ENCODE results near the gene RAD51B.

Gene RAD51B

GRCh38 chr14:68011406-68012028, 191.9 kb downstream of the RAD51B start:
- no peak for TF ChIP-seq CTCF (IDR thresholded peaks at IDR 0.05; ENCODE audit: borderline replicate concordance, insufficient read depth, low read depth, low read length)
- H3K4me3 ChIP-seq (ENCODE audit: low read depth, low read length), result no peak overlapping the region

- no peak for TF ChIP-seq CTCF (IDR thresholded peaks at IDR 0.05; ENCODE audit: borderline replicate concordance, insufficient read depth, low read depth, low read length)
- H3K4me3 ChIP-seq (ENCODE audit: low read depth, low read length), result no peak overlapping the region
Measured at GRCh38 chr14:68012871-68013270, 193.3 kb downstream of the RAD51B start.

- no peak for TF ChIP-seq CTCF (IDR thresholded peaks at IDR 0.05; ENCODE audit: borderline replicate concordance, insufficient read depth, low read depth, low read length)
- no peak overlapping the region for H3K4me3 ChIP-seq (ENCODE audit: low read depth, low read length)
Measured at GRCh38 chr14:68013326-68013725, 193.7 kb downstream of the RAD51B start.

GRCh38 chr14:68014771-68015170, 195.2 kb downstream of the RAD51B start:
- no peak for TF ChIP-seq CTCF (IDR thresholded peaks at IDR 0.05; ENCODE audit: borderline replicate concordance, insufficient read depth, low read depth, low read length)
- no peak overlapping the region for H3K4me3 ChIP-seq (ENCODE audit: low read depth, low read length)

- no peak for TF ChIP-seq CTCF (IDR thresholded peaks at IDR 0.05; ENCODE audit: borderline replicate concordance, insufficient read depth, low read depth, low read length)
- H3K4me3 ChIP-seq (ENCODE audit: low read depth, low read length), result no peak overlapping the region
Measured at GRCh38 chr14:68015356-68016254, 196.0 kb downstream of the RAD51B start.

- TF ChIP-seq CTCF (IDR thresholded peaks at IDR 0.05; ENCODE audit: borderline replicate concordance, insufficient read depth, low read depth, low read length), result no peak
- no peak overlapping the region for H3K4me3 ChIP-seq (ENCODE audit: low read depth, low read length)
Measured at GRCh38 chr14:68016255-68016914, 196.8 kb downstream of the RAD51B start.
